ENCODE data around the gene RERG. TPM values are rescaled to one million over a fixed set of nuclear protein-coding genes. Genes with fewer than 3 reads are reported as not detected.

RERG gene
- total and polyA plus RNA-seq, 2 donors (not counting 3 experiments of a cell fraction or from before 2014, with no cell fraction given), result not detected

- no peak overlapping the region for H3K27ac ChIP-seq (ENCODE audit: insufficient read depth, low read depth, low read length)
- FAIRE-seq, result no peak
- no peak overlapping the region for H3K4me3 ChIP-seq (replicated peaks in 1 of 3; ENCODE audit: insufficient read depth in 1 of 3, low read depth in 1 of 3, low read length in 3 of 3)
- H2AFZ ChIP-seq (ENCODE audit: low read depth, low read length), result no peak overlapping the region
- no peak for DNase-seq (ENCODE audit: low read depth, low spot score)
- CTCF ChIA-PET, result interaction anchor here (0.8 to 1.0 kb wide), 2 partner anchors 8 to 25 kb away, joined by 4 to 5 read pairs; partner anchors contain the start of gene RERG
- dilution Hi-C loops (cut with MboI; ENCODE audit: extremely low pct_ligation_motif_present, low sequenced_read_pairs), result no loop called here
- intact Hi-C loops (cut with micrococcal nuclease), result no loop called here
- H3K27me3 ChIP-seq (ENCODE audit: control insufficient read depth in 2 of 2, insufficient read depth in 2 of 2, low read length in 2 of 2), result no peaks in the 10 kb centered on the region
- no peaks in the 10 kb centered on the region for H3K9me1 ChIP-seq (replicated peaks; ENCODE audit: control insufficient read depth, extremely low read depth, insufficient read depth, low read length)
- H3K79me2 ChIP-seq (ENCODE audit: control insufficient read depth, insufficient read depth, low read length), result no peaks in the 10 kb centered on the region
- H4K20me1 ChIP-seq (replicated peaks; ENCODE audit: control insufficient read depth, extremely low read depth, insufficient read depth, low read length), result no peaks in the 10 kb centered on the region
- no peaks in the 10 kb centered on the region for H3K36me3 ChIP-seq (ENCODE audit: control insufficient read depth in 2 of 2, extremely low read depth in 1 of 2, insufficient read depth in 2 of 2, low read length in 2 of 2)
- no peaks in the 10 kb centered on the region for H3K4me1 ChIP-seq (ENCODE audit: control insufficient read depth, extremely low read depth, insufficient read depth, low read length)
- TF ChIP-seq MYC (IDR thresholded peaks at IDR 0.05; ENCODE audit: low read depth, low read length) (no peak), MAX (IDR thresholded peaks at IDR 0.05; ENCODE audit: insufficient read depth, insufficient read length) (no peak), EZH2 (IDR thresholded peaks at IDR 0.05; ENCODE audit: borderline replicate concordance, low read depth, low read length, severe bottlenecking) (no peak), POLR2AphosphoS5 (IDR thresholded peaks at IDR 0.05; ENCODE audit: insufficient read depth, low read depth, low read length) (no peak), FOS (IDR thresholded peaks at IDR 0.05; ENCODE audit: borderline replicate concordance, insufficient read depth, low read length) (no peak), POLR2A (IDR thresholded peaks at IDR 0.05; ENCODE audit: low read depth, low read length) (no peak), JUN (IDR thresholded peaks at IDR 0.05; ENCODE audit: borderline replicate concordance, insufficient read depth, insufficient read length, low read depth) (no peak), GATA2 (IDR thresholded peaks at IDR 0.05; ENCODE audit: insufficient read depth, insufficient read length, low read depth, low read length) (no peak)
- TF ChIP-seq, protein P1, sequence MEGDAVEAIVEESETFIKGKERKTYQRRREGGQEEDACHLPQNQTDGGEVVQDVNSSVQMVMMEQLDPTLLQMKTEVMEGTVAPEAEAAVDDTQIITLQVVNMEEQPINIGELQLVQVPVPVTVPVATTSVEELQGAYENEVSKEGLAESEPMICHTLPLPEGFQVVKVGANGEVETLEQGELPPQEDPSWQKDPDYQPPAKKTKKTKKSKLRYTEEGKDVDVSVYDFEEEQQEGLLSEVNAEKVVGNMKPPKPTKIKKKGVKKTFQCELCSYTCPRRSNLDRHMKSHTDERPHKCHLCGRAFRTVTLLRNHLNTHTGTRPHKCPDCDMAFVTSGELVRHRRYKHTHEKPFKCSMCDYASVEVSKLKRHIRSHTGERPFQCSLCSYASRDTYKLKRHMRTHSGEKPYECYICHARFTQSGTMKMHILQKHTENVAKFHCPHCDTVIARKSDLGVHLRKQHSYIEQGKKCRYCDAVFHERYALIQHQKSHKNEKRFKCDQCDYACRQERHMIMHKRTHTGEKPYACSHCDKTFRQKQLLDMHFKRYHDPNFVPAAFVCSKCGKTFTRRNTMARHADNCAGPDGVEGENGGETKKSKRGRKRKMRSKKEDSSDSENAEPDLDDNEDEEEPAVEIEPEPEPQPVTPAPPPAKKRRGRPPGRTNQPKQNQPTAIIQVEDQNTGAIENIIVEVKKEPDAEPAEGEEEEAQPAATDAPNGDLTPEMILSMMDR (IDR thresholded peaks at IDR 0.05; ENCODE audit: extremely low read depth in 1 of 2, insufficient read depth in 1 of 2, low read depth in 1 of 2, low read length in 2 of 2), result no peak
- no peaks in the 10 kb centered on the region for H3K9me3 ChIP-seq (replicated peaks; ENCODE audit: control insufficient read depth, insufficient read depth, low read length)
- no peak overlapping the region for H3K4me2 ChIP-seq (ENCODE audit: insufficient read depth, low read length)
- no TSS peak for BruUV-seq (replicated peaks)
- no peak overlapping the region for H3K9ac ChIP-seq (replicated peaks; ENCODE audit: extremely low read depth, insufficient read depth, low read length)
- POLR2A ChIA-PET, result no interaction called here
Observed at GRCh38 chr12:15196221-15196620, 25.0 kb downstream of the RERG start.
